IMR-90 (cell line): Measurements from ENCODE around the gene CMSS1. TPM values are rescaled to one million over a fixed set of nuclear protein-coding genes. Genes with fewer than 3 reads are reported as not detected.
A peak's percentile ranks its signal among the peaks of the same experiment; 100 is the strongest.

Experiments used
- ATAC-seq: fragments of 200-7000 bp; cut with Tn5 transposase; 2 replicates; pipeline ENCODE4 v1.9.1; 2020; ENCODE audit warnings: low read depth, mild to moderate bottlenecking, moderate library complexity
- BruUV-seq: library from RNA; stranded (reverse); fragments of 400-500 nt; replicated peaks from 2 replicates; lab custom pipeline; 2021; lab: Mats Ljungman, UMichigan
- CTCF ChIA-PET: fragments of 300-600 bp; formaldehyde crosslinking; extraction: SDS; loops from one replicate; lab custom pipeline; 2021; ENCODE audit warnings: antibody characterized with exemption; lab: Yijun Ruan, JAX
- POLR2A ChIA-PET: fragments of 300-600 bp; sonication (Branson Sonifier 250); formaldehyde crosslinking; loops from one replicate; lab custom pipeline; 2022; ENCODE audit warnings: antibody characterized with exemption; ENCODE audit not compliant: unreplicated experiment; lab: Charles Lee
- DNase-seq: peaks from one replicate; pipeline ENCODE4 v3.0.0; 2013
- H2AFZ ChIP-seq: replicated peaks from 2 replicates; pipeline ENCODE3; 2013; ENCODE audit warnings: low read length, mild to moderate bottlenecking; ENCODE audit not compliant: poor library complexity
- H2AK5ac ChIP-seq: 2 replicates; pipeline ENCODE4 v1.6.1; 2013; ENCODE audit warnings: low read depth, low read length, inconsistent platforms
- H2AK9ac ChIP-seq: replicated peaks from 2 replicates; pipeline ENCODE3; 2013; ENCODE audit warnings: mild to moderate bottlenecking, low read depth, low read length, moderate library complexity; ENCODE audit not compliant: poor library complexity
- H2BK120ac ChIP-seq: 2 replicates; pipeline ENCODE4 v1.6.1; 2013; ENCODE audit warnings: low read depth, low read length, inconsistent platforms
- H2BK15ac ChIP-seq: 3 replicates; pipeline ENCODE4 v1.6.1; 2013; ENCODE audit warnings: low read depth, low read length, inconsistent platforms
- H2BK20ac ChIP-seq: 2 replicates; pipeline ENCODE4 v1.6.1; 2013; ENCODE audit warnings: low read depth, mild to moderate bottlenecking, inconsistent platforms, low read length, moderate library complexity
- H2BK5ac ChIP-seq: 2 replicates; pipeline ENCODE4 v1.6.1; 2013; ENCODE audit warnings: mild to moderate bottlenecking, low read depth, low read length, inconsistent platforms; ENCODE audit not compliant: poor library complexity, severe bottlenecking
- H3K14ac ChIP-seq: replicated peaks from 2 replicates; pipeline ENCODE4 v1.6.1; 2013; ENCODE audit warnings: low read depth, low read length, inconsistent platforms
- H3K18ac ChIP-seq: 2 replicates; pipeline ENCODE4 v1.6.1; 2013; ENCODE audit warnings: low read depth, low read length, control low read depth
- H3K23ac ChIP-seq: 2 replicates; pipeline ENCODE4 v1.6.1; 2013; ENCODE audit warnings: low read depth, low read length, inconsistent platforms
- H3K27ac ChIP-seq: 2 replicates; pipeline ENCODE4 v1.5.1; 2013; ENCODE audit warnings: mild to moderate bottlenecking, control low read depth, low read length; ENCODE audit not compliant: insufficient read depth
- H3K27me3 ChIP-seq: 2 replicates; pipeline ENCODE4 v1.6.1; 2013; ENCODE audit warnings: low read length; ENCODE audit not compliant: control insufficient read depth, insufficient read depth
- H3K36me3 ChIP-seq: 2 replicates; pipeline ENCODE4 v1.6.1; 2013; ENCODE audit warnings: low read length, mixed read lengths; ENCODE audit not compliant: control insufficient read depth, insufficient read depth
- H3K4ac ChIP-seq: 2 replicates; pipeline ENCODE4 v1.6.1; 2013; ENCODE audit warnings: low read depth, low read length, inconsistent platforms
- H3K4me1 ChIP-seq: 2 replicates; pipeline ENCODE4 v1.6.1; 2013; ENCODE audit warnings: low read length, mixed read lengths; ENCODE audit not compliant: control insufficient read depth, insufficient read depth
- H3K4me2 ChIP-seq: 2 replicates; pipeline ENCODE4 v1.6.1; 2013; ENCODE audit warnings: low read depth, mild to moderate bottlenecking, control low read depth, low read length, moderate library complexity
- H3K4me3 ChIP-seq: 2 replicates; pipeline ENCODE4 v1.5.1; 2013; ENCODE audit warnings: low read depth, mild to moderate bottlenecking, control low read depth, low read length, moderate library complexity; ENCODE audit not compliant: insufficient read depth
- H3K56ac ChIP-seq: 2 replicates; pipeline ENCODE4 v1.6.1; 2013; ENCODE audit warnings: low read length, inconsistent platforms; ENCODE audit not compliant: insufficient read depth; ENCODE audit errors: extremely low read depth
- H3K79me1 ChIP-seq, 2 experiments: 2 replicates each; pipeline ENCODE4 v1.6.1; 2013; ENCODE audit warnings: low read length in 2 of 2, inconsistent platforms in 1 of 2, low read depth in 1 of 2
- H3K9ac ChIP-seq: 2 replicates; pipeline ENCODE4 v1.6.1; 2013; ENCODE audit warnings: low read depth, low read length, control low read depth
- H3K9me1 ChIP-seq: 2 replicates; pipeline ENCODE4 v1.6.1; 2013; ENCODE audit warnings: low read length, inconsistent platforms; ENCODE audit not compliant: insufficient read depth
- H3K9me3 ChIP-seq: 2 replicates; pipeline ENCODE4 v1.6.1; 2013; ENCODE audit warnings: low read length; ENCODE audit not compliant: control insufficient read depth, insufficient read depth
- H4K20me1 ChIP-seq: 2 replicates; pipeline ENCODE4 v1.6.1; 2013; ENCODE audit warnings: low read length, inconsistent platforms; ENCODE audit not compliant: insufficient read depth
- H4K5ac ChIP-seq: 2 replicates; pipeline ENCODE4 v1.6.1; 2013; ENCODE audit warnings: mild to moderate bottlenecking, low read depth, low read length, control low read depth
- H4K8ac ChIP-seq, 2 experiments: 2 replicates each; pipeline ENCODE4 v1.6.1; 2013; ENCODE audit warnings: low read depth in 2 of 2, low read length in 2 of 2, control low read depth in 1 of 2, inconsistent platforms in 1 of 2
- H4K91ac ChIP-seq: 2 replicates; pipeline ENCODE4 v1.6.1; 2013; ENCODE audit warnings: low read depth, low read length, inconsistent platforms; ENCODE audit not compliant: insufficient read depth
- CEBPB ChIP-seq: IDR thresholded peaks from 2 replicates; pipeline ENCODE4 v1.6.1; 2012; ENCODE audit warnings: low read depth, low read length, improper control_type of control experiment
- CHD1 ChIP-seq: IDR thresholded peaks from 2 replicates; pipeline ENCODE4 v1.6.1; 2012; ENCODE audit warnings: low read depth, low read length, improper control_type of control experiment
- FOS ChIP-seq: fragments of 150-350 bp; IDR thresholded peaks from 2 replicates; pipeline ENCODE4 v1.6.1; 2016; ENCODE audit warnings: low read depth, low read length
- MAFK ChIP-seq: IDR thresholded peaks from 2 replicates; pipeline ENCODE4 v1.6.1; 2012; ENCODE audit warnings: low read depth, low read length, improper control_type of control experiment
- MXI1 ChIP-seq: IDR thresholded peaks from 2 replicates; pipeline ENCODE4 v1.6.1; 2012; ENCODE audit warnings: low read depth, mild to moderate bottlenecking, low read length, moderate library complexity, borderline replicate concordance
- NFE2L2 ChIP-seq: fragments of 150-350 bp; IDR thresholded peaks from 2 replicates; pipeline ENCODE4 v1.6.1; 2016; ENCODE audit warnings: low read depth, mild to moderate bottlenecking, low read length
- POLR2A ChIP-seq: IDR thresholded peaks from 2 replicates; pipeline ENCODE4 v1.6.1; 2012; ENCODE audit warnings: mild to moderate bottlenecking, low read depth, low read length
- RAD21 ChIP-seq: IDR thresholded peaks from 2 replicates; pipeline ENCODE4 v1.6.1; 2012; ENCODE audit warnings: low read length, improper control_type of control experiment
- RCOR1 ChIP-seq: IDR thresholded peaks from 2 replicates; pipeline ENCODE4 v1.6.1; 2012; ENCODE audit warnings: mild to moderate bottlenecking, low read length, improper control_type of control experiment; ENCODE audit not compliant: insufficient replicate concordance
- SMC3 ChIP-seq: fragments of 150-350 bp; IDR thresholded peaks from 2 replicates; pipeline ENCODE4 v1.6.1; 2016; ENCODE audit warnings: low read depth, mild to moderate bottlenecking, antibody characterized with exemption, low read length, moderate library complexity
- WGBS, 2 experiments: methylation state at CpG; one replicate each; pipeline versions ENCODE4 v1.1.5 to v1.1.7; 2013; ENCODE audit warnings: missing lambda C conversion rate in 2 of 2; ENCODE audit not compliant: insufficient read length in 1 of 2; ENCODE audit errors: extremely low coverage in 2 of 2; 5-methylcytosine and 5-hydroxymethylcytosine counted together
- dilution Hi-C: fragments of 300-500 bp; cut with HindIII; formaldehyde crosslinking; loops from one replicate; pipeline ENCODE4 v1.14.3; 2018; ENCODE audit warnings: low sequenced_read_pairs; ENCODE audit not compliant: unreplicated experiment
- in situ Hi-C: fragments of 300-500 bp; cut with MboI; formaldehyde crosslinking; loops from 3 replicates; pipeline ENCODE4 v1.14.3; 2019; ENCODE audit warnings: low sequenced_read_pairs, inconsistent platforms, mixed read lengths
- intact Hi-C: fragments of 100-400 bp; cut with micrococcal nuclease; formaldehyde crosslinking; loops from 2 replicates; pipeline ENCODE4 v1.10.0; 2022
- polyA plus RNA-seq, 3 experiments: library from polyadenylated mRNA; depleted of rRNA; stranded (reverse); fragments of >200 nt; gene quantifications; 2 replicates each; pipeline ENCODE4 v1.2.3, GENCODE V29; 2012; ENCODE audit warnings: low replicate concordance in 1 of 3
- total RNA-seq: library from RNA; depleted of rRNA; stranded (reverse); fragments of >200 nt; gene quantifications from 2 replicates; pipeline ENCODE4 v1.2.3, GENCODE V29; 2012
- TF ChIP-seq, protein P1 (sequence below): fragments of 150-350 bp; IDR thresholded peaks from 2 replicates; pipeline ENCODE4 v1.6.1; 2017; ENCODE audit warnings: mild to moderate bottlenecking, antibody characterized with exemption, low read length, low read depth

The CMSS1 gene
- total and polyA plus RNA-seq, 2 of the 4 experiments (the other 2 are of a cell fraction), result 12.5 to 13.6 TPM

DNA sequence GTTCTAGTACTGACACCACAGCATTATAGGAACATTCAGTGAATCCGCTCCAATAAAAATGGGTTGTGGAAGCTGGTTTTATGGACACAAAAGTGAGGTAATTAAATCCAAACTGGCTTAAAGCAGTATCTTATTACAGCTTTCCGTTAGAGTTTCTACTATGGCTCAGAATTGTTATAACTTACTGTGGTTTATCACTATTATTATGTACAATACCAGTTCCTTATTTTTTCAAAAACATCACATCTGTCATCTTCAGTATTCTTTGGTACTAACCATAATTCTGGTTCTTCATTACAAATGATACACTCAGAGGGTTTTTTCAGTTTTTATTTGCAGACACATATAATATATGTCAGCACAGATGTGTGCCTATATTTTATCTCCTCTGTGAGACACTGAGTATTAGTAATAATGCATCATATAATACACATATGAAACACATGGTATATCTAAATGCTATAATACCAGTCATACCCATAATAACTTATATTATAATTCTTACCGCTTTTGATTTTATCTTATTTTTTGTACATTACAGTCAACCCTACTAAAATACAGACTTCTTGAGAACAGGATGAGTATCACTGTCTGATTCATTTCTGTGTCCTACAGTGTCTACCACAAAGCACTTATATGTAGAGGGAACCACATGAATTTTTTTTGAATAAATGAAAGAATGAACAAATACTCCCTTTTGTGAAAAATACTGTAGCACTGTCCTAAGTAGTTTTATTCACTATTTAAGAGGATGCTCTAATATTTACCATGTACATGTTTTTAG lies 39.0 kb downstream of the CMSS1 start:
- no peak overlapping the region for H2AK9ac ChIP-seq
- peaks cover 17% of the 10 kb centered on the region for H3K4me1 ChIP-seq
- H3K4me2 ChIP-seq, result no peak overlapping the region
- H4K8ac ChIP-seq, result no peak overlapping the region
- DNase-seq (peak; percentile 28), ATAC-seq (no peak)
- 100% methylated on average over 1 of the region's 3 CpGs; no CpG with 5 or more reads in 1 of the 2 experiments for WGBS, 2 experiments
- dilution Hi-C loops (no loop called here), intact Hi-C loops (loop anchor here (5.0 kb wide), 1 partner anchor 396 kb away; no protein-coding TSS in a partner anchor), in situ Hi-C loops (loop anchor here (25.0 kb wide), 1 partner anchor 206 kb away; no protein-coding TSS in a partner anchor)
- POLR2A ChIA-PET, result no interaction called here
- H3K9me3 ChIP-seq, result no peaks in the 10 kb centered on the region
- no peak overlapping the region for H3K18ac ChIP-seq
- H3K14ac ChIP-seq, result no peak overlapping the region
- no peak overlapping the region for H3K27ac ChIP-seq
- no peak overlapping the region for H3K23ac ChIP-seq
- H2BK120ac ChIP-seq, result no peak overlapping the region
- H4K91ac ChIP-seq, result no peak overlapping the region
- CTCF ChIA-PET, result no interaction called here
- TF ChIP-seq, protein P1, sequence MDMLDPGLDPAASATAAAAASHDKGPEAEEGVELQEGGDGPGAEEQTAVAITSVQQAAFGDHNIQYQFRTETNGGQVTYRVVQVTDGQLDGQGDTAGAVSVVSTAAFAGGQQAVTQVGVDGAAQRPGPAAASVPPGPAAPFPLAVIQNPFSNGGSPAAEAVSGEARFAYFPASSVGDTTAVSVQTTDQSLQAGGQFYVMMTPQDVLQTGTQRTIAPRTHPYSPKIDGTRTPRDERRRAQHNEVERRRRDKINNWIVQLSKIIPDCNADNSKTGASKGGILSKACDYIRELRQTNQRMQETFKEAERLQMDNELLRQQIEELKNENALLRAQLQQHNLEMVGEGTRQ, result no peak
- TF ChIP-seq RCOR1 (no peak), RAD21 (no peak), MAFK (no peak), POLR2A (no peak), FOS (no peak), NFE2L2 (no peak), SMC3 (no peak), MXI1 (no peak), CHD1 (no peak), CEBPB (no peak)
- no peak overlapping the region for H2BK15ac ChIP-seq
- H3K79me1 ChIP-seq, result peaks cover 49 to 77% of the 10 kb centered on the region in 2 experiments
- no peak overlapping the region for H3K9ac ChIP-seq
- no peak overlapping the region for H4K5ac ChIP-seq
- no peak overlapping the region for H3K4me3 ChIP-seq
- no peak overlapping the region for H3K4ac ChIP-seq
- no peak overlapping the region for H2AK5ac ChIP-seq
- no peak overlapping the region for H2AFZ ChIP-seq
- H3K56ac ChIP-seq, result no peak overlapping the region
- peaks cover 41% of the 10 kb centered on the region; the same call in 1 of the 2 replicates for H4K20me1 ChIP-seq
- BruUV-seq, result no TSS peak
- H2BK5ac ChIP-seq, result no peak overlapping the region
- no peak overlapping the region for H2BK20ac ChIP-seq
- no peaks in the 10 kb centered on the region for H3K27me3 ChIP-seq
- peaks cover 22% of the 10 kb centered on the region for H3K36me3 ChIP-seq
- peaks cover 20% of the 10 kb centered on the region for H3K9me1 ChIP-seq
